ENCODE data around the gene NAP1L5. TPM values are rescaled to one million over a fixed set of nuclear protein-coding genes. Genes with fewer than 3 reads are reported as not detected.

NAP1L5 gene
- total and polyA plus RNA-seq, 9 of the 15 experiments (the other 6 are each of a cell fraction or from before 2014, with no cell fraction given): 2.4 to 10.6 (median 7.0) TPM

DNA sequence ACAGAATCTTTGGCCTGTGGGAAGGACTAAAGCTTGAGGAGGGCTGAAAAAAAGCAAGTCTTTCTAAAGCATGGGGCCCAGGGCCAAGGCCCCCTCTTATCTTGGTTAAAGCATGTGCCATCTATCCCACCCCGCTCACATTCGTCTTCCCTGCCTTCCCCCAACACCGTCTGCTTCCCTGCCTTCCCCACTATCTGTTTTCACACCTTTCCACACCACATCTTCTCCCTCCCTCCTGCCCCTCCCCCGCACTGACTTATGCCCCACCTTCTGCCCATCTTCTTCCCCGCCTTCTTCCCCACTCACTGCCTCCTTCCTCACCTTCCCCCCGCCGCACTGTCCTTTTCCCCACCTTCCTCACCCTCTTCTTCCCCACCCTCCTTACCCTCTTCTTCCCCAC is 890 bp upstream of the NAP1L5 start (continued):
- TF ChIP-seq SAP30 (IDR thresholded peaks at IDR 0.05; ENCODE audit: borderline replicate concordance, insufficient read depth, low read depth, low read length, poor library complexity, severe bottlenecking) (no peak), NFIC (IDR thresholded peaks at IDR 0.05) (peak; percentile 47; the same call in 1 of the 2 replicates), FOXK1 (CRISPR knock-in tag; IDR thresholded peaks at IDR 0.05; ENCODE audit: borderline replicate concordance) (no peak), CHD2 (IDR thresholded peaks at IDR 0.05; ENCODE audit: low read depth, low read length) (no peak), MEIS2 (IDR thresholded peaks at IDR 0.05; ENCODE audit: partially characterized antibody) (no peak), CBFA2T2 (conservative IDR thresholded peaks at IDR 0.05) (peak; percentile 70)
- TF ChIP-seq, protein P1, sequence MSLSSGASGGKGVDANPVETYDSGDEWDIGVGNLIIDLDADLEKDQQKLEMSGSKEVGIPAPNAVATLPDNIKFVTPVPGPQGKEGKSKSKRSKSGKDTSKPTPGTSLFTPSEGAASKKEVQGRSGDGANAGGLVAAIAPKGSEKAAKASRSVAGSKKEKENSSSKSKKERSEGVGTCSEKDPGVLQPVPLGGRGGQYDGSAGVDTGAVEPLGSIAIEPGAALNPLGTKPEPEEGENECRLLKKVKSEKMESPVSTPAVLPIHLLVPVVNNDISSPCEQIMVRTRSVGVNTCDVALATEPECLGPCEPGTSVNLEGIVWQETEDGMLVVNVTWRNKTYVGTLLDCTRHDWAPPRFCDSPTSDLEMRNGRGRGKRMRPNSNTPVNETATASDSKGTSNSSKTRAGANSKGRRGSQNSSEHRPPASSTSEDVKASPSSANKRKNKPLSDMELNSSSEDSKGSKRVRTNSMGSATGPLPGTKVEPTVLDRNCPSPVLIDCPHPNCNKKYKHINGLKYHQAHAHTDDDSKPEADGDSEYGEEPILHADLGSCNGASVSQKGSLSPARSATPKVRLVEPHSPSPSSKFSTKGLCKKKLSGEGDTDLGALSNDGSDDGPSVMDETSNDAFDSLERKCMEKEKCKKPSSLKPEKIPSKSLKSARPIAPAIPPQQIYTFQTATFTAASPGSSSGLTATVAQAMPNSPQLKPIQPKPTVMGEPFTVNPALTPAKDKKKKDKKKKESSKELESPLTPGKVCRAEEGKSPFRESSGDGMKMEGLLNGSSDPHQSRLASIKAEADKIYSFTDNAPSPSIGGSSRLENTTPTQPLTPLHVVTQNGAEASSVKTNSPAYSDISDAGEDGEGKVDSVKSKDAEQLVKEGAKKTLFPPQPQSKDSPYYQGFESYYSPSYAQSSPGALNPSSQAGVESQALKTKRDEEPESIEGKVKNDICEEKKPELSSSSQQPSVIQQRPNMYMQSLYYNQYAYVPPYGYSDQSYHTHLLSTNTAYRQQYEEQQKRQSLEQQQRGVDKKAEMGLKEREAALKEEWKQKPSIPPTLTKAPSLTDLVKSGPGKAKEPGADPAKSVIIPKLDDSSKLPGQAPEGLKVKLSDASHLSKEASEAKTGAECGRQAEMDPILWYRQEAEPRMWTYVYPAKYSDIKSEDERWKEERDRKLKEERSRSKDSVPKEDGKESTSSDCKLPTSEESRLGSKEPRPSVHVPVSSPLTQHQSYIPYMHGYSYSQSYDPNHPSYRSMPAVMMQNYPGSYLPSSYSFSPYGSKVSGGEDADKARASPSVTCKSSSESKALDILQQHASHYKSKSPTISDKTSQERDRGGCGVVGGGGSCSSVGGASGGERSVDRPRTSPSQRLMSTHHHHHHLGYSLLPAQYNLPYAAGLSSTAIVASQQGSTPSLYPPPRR (CRISPR knock-in tag; IDR thresholded peaks at IDR 0.05; ENCODE audit: borderline replicate concordance): no peak
- TF ChIP-seq, protein P2, sequence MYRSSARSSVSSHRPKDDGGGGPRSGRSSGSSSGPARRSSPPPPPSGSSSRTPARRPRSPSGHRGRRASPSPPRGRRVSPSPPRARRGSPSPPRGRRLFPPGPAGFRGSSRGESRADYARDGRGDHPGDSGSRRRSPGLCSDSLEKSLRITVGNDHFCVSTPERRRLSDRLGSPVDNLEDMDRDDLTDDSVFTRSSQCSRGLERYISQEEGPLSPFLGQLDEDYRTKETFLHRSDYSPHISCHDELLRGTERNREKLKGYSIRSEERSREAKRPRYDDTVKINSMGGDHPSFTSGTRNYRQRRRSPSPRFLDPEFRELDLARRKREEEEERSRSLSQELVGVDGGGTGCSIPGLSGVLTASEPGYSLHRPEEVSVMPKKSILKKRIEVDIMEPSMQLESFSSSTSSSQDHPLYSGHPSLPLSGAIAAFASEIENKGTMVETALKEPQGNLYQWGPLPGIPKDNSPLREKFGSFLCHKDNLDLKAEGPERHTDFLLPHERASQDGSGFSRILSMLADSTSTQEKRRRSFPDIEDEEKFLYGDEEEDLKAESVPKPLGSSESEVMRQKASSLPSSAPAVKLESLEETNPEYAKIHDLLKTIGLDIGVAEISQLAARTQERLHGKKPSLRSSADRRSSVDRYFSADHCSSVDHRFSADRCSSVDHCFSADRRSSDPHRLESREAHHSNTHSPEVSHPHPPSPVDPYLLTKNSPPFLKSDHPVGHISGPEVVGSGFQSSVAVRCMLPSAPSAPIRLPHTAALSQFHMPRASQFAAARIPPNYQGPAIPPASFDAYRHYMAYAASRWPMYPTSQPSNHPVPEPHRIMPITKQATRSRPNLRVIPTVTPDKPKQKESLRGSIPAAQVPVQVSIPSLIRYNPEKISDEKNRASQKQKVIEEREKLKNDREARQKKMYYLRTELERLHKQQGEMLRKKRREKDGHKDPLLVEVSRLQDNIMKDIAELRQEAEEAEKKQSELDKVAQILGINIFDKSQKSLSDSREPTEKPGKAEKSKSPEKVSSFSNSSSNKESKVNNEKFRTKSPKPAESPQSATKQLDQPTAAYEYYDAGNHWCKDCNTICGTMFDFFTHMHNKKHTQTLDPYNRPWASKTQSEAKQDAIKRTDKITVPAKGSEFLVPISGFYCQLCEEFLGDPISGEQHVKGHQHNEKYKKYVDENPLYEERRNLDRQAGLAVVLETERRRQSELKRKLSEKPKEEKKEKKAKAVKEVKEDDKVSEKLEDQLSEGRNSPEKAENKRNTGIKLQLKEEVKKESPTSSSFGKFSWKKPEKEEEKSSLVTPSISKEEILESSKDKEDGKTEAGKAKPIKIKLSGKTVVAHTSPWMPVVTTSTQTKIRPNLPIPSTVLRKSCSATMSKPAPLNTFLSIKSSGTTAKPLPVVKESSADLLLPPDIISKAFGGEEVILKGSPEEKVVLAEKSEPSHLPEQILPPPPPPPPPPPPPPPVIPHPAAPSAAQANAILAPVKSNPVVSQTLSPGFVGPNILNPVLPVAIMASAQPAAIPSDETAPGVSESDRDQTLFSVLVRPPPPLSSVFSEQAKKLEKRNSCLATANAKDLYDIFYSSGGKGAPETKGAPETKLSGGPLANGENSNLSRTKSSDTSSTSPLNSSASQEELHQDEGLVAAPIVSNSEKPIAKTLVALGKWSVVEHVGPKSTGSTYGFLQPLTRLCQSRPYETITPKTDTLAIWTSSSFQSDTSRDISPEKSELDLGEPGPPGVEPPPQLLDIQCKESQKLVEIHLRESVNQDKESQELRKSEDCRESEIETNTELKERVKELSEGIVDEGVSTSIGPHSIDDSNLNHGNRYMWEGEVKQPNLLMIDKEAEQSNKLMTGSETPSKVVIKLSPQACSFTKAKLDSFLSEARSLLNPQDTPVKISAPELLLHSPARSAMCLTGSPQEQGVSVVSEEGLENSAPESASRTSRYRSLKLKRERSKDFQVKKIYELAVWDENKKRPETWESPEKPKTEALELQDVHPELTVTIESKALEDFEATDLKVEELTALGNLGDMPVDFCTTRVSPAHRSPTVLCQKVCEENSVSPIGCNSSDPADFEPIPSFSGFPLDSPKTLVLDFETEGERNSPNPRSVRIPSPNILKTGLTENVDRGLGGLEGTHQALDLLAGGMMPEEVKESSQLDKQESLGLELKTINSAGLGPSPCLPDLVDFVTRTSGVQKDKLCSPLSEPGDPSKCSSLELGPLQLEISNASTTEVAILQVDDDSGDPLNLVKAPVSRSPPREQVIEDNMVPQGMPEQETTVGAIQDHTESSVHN (IDR thresholded peaks at IDR 0.05; ENCODE audit: borderline replicate concordance in 1 of 2, low read depth in 1 of 2): no peak
- TF ChIP-seq, protein P3, sequence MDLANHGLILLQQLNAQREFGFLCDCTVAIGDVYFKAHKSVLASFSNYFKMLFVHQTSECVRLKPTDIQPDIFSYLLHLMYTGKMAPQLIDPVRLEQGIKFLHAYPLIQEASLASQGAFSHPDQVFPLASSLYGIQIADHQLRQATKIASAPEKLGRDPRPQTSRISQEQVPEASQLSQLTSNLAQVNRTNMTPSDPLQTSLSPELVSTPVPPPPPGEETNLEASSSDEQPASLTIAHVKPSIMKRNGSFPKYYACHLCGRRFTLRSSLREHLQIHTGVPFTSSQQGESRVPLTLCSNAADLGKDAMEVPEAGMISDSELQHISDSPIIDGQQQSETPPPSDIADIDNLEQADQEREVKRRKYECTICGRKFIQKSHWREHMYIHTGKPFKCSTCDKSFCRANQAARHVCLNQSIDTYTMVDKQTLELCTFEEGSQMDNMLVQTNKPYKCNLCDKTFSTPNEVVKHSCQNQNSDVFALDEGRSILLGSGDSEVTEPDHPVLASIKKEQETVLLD (IDR thresholded peaks at IDR 0.05): 0 out of 2 replicates have a peak, but pooled peaks have one; percentile 43
- TF ChIP-seq, protein P4, sequence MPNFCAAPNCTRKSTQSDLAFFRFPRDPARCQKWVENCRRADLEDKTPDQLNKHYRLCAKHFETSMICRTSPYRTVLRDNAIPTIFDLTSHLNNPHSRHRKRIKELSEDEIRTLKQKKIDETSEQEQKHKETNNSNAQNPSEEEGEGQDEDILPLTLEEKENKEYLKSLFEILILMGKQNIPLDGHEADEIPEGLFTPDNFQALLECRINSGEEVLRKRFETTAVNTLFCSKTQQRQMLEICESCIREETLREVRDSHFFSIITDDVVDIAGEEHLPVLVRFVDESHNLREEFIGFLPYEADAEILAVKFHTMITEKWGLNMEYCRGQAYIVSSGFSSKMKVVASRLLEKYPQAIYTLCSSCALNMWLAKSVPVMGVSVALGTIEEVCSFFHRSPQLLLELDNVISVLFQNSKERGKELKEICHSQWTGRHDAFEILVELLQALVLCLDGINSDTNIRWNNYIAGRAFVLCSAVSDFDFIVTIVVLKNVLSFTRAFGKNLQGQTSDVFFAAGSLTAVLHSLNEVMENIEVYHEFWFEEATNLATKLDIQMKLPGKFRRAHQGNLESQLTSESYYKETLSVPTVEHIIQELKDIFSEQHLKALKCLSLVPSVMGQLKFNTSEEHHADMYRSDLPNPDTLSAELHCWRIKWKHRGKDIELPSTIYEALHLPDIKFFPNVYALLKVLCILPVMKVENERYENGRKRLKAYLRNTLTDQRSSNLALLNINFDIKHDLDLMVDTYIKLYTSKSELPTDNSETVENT (CRISPR knock-in tag; IDR thresholded peaks at IDR 0.05): no peak

Data from K562 (cell line).